ENCODE results near the gene NUP85. TPM values are rescaled to one million over a fixed set of nuclear protein-coding genes. Genes with fewer than 3 reads are reported as not detected.

NUP85 gene
- total RNA-seq, 1 donor from 2014 or later, result 44.3 TPM

DNA sequence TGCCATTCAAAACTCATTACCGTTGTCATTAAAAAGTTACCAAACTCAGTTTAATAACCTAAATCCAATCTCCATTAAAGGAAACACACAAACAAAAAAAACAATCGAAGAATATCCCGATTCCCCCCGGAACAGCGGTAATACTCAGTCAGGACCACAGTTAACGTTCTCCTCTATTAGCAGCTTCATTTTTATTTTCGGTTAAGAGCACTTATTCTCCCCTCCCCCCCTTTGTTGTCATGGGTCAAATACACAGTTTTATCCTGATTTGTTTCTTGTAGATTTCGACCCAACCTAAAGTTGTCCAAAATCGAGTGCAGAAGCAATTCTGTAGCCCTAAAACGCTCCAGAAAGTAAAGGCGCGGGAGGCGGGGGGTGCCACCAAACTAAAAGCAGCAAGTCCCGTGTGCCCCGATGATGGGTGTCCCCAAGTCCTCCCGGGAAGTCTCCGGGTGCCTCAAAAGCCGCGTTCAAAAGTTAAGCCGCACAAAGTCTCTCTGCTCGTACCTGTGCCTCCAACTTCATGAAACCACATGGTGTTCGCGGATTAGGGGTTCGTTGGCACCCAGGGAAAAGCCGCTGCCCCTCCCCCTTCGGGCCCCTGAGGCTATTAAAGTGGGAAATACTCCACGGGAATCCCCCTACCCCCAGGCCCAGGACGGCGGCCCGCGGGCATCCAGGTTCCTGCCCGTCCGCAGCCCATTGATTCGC lies 23.7 kb upstream of the NUP85 start:
- no peak for DNase-seq (ENCODE audit: low read depth)
- H3K4me1 ChIP-seq (ENCODE audit: insufficient read depth, low read length), result peaks cover 9% of the 10 kb centered on the region
- TF ChIP-seq EZH2 (IDR thresholded peaks at IDR 0.05; ENCODE audit: insufficient read depth, low read length), result no peak
- TF ChIP-seq, protein P1, sequence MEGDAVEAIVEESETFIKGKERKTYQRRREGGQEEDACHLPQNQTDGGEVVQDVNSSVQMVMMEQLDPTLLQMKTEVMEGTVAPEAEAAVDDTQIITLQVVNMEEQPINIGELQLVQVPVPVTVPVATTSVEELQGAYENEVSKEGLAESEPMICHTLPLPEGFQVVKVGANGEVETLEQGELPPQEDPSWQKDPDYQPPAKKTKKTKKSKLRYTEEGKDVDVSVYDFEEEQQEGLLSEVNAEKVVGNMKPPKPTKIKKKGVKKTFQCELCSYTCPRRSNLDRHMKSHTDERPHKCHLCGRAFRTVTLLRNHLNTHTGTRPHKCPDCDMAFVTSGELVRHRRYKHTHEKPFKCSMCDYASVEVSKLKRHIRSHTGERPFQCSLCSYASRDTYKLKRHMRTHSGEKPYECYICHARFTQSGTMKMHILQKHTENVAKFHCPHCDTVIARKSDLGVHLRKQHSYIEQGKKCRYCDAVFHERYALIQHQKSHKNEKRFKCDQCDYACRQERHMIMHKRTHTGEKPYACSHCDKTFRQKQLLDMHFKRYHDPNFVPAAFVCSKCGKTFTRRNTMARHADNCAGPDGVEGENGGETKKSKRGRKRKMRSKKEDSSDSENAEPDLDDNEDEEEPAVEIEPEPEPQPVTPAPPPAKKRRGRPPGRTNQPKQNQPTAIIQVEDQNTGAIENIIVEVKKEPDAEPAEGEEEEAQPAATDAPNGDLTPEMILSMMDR (IDR thresholded peaks at IDR 0.05; ENCODE audit: insufficient read depth, low read depth, low read length), result no peak
- peaks cover 5% of the 10 kb centered on the region for H3K36me3 ChIP-seq (ENCODE audit: insufficient read depth, low read length)
- H4K20me1 ChIP-seq (ENCODE audit: insufficient read depth, low read length), result peaks cover 49% of the 10 kb centered on the region
- H3K27me3 Mint-ChIP-seq (ENCODE audit: low read depth, unreplicated experiment), result no peaks in the 10 kb centered on the region
- no peaks in the 10 kb centered on the region for H3K36me3 Mint-ChIP-seq (ENCODE audit: low read depth, unreplicated experiment)
- no peaks in the 10 kb centered on the region for H3K27me3 ChIP-seq (ENCODE audit: insufficient read depth, low read length)
- peak overlapping the region; percentile 98 for H3K9ac ChIP-seq (ENCODE audit: low read length)
- H3K4me3 Mint-ChIP-seq (ENCODE audit: unreplicated experiment), result peak overlapping the region; percentile 94
- H3K79me2 ChIP-seq (ENCODE audit: insufficient read depth, low read length), result peaks cover 60% of the 10 kb centered on the region
- FAIRE-seq, result no peak
- H3K27ac ChIP-seq (ENCODE audit: low read depth, low read length), result peak overlapping the region; percentile 97
- peaks cover 8% of the 10 kb centered on the region for H3K4me1 Mint-ChIP-seq (ENCODE audit: low read depth, unreplicated experiment)
- peak overlapping the region; percentile 50 for H3K27ac Mint-ChIP-seq (ENCODE audit: unreplicated experiment)
- H2AFZ ChIP-seq (ENCODE audit: low read depth, low read length), result no peak overlapping the region
- H3K9me3 ChIP-seq (ENCODE audit: insufficient read depth, low read depth, low read length), result no peaks in the 10 kb centered on the region
- peak overlapping the region; percentile 97 for H3K4me3 ChIP-seq (ENCODE audit: insufficient read depth, low read depth, low read length)
- H3K4me2 ChIP-seq (ENCODE audit: low read length), result peak overlapping the region; percentile 91
- no peaks in the 10 kb centered on the region for H3K9me3 Mint-ChIP-seq (ENCODE audit: unreplicated experiment)

DNA sequence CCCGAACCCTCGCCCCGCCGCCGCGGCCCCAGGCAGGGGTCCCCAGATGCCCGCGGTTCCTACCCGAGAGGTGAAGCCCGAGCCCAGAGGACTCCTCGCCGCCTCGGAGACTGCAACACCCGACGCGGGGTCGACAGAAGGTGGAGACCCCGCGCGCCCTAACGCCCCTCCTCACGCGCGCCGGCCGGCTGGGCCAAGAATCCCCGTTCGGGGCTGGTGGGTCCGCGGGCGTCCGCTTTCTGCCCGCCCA lies 23.2 kb upstream of the NUP85 start:
- Histone ChIP-seq H3K36me3 (ENCODE audit: insufficient read depth, low read length) (peaks cover 5% of the 10 kb centered on the region), H3K4me2 (ENCODE audit: low read length) (peak overlapping the region; percentile 91), H3K4me1 (ENCODE audit: insufficient read depth, low read length) (peaks cover 9% of the 10 kb centered on the region), H2AFZ (ENCODE audit: low read depth, low read length) (peak overlapping the region; percentile 81), H3K9me3 (ENCODE audit: insufficient read depth, low read depth, low read length) (no peaks in the 10 kb centered on the region), H4K20me1 (ENCODE audit: insufficient read depth, low read length) (peaks cover 45% of the 10 kb centered on the region), H3K9ac (ENCODE audit: low read length) (peak overlapping the region; percentile 98), H3K27ac (ENCODE audit: low read depth, low read length) (peak overlapping the region; percentile 97), H3K27me3 (ENCODE audit: insufficient read depth, low read length) (no peaks in the 10 kb centered on the region), H3K79me2 (ENCODE audit: insufficient read depth, low read length) (peaks cover 55% of the 10 kb centered on the region), H3K4me3 (ENCODE audit: insufficient read depth, low read depth, low read length) (peak overlapping the region; percentile 97)
- Mint-ChIP-seq H3K4me1 (ENCODE audit: low read depth, unreplicated experiment) (peaks cover 8% of the 10 kb centered on the region), H3K9me3 (ENCODE audit: unreplicated experiment) (no peaks in the 10 kb centered on the region), H3K4me3 (ENCODE audit: unreplicated experiment) (peak overlapping the region; percentile 94), H3K27ac (ENCODE audit: unreplicated experiment) (no peak overlapping the region), H3K36me3 (ENCODE audit: low read depth, unreplicated experiment) (no peaks in the 10 kb centered on the region), H3K27me3 (ENCODE audit: low read depth, unreplicated experiment) (no peaks in the 10 kb centered on the region)
- FAIRE-seq (no peak), DNase-seq (ENCODE audit: low read depth) (no peak)
- TF ChIP-seq EZH2 (IDR thresholded peaks at IDR 0.05; ENCODE audit: insufficient read depth, low read length), result no peak
- TF ChIP-seq, protein P1 (IDR thresholded peaks at IDR 0.05; ENCODE audit: insufficient read depth, low read depth, low read length), result no peak
